ENCODE data around the gene DPP6.
"Not testable (repeated sequence)": the region's sequence is repeated elsewhere in the genome, so short reads cannot be mapped to it uniquely, and the experiment has no call there.

- not testable (repeated sequence) for TF ChIP-seq MAFK (IDR thresholded peaks at IDR 0.05; ENCODE audit: low read depth, low read length); FOSL1 (IDR thresholded peaks at IDR 0.05; ENCODE audit: insufficient read depth, low read depth, low read length); EGR1 (IDR thresholded peaks at IDR 0.05; ENCODE audit: borderline replicate concordance, low read depth, low read length); JUND (IDR thresholded peaks at IDR 0.05; ENCODE audit: low read length); EZH2 (IDR thresholded peaks at IDR 0.05; ENCODE audit: low read depth, low read length, severe bottlenecking); CTCF (IDR thresholded peaks at IDR 0.05; ENCODE audit: control extremely low read depth in 1 of 3, insufficient read depth in 1 of 3, low read depth in 1 of 3, low read length in 3 of 3); YY1 (IDR thresholded peaks at IDR 0.05; ENCODE audit: low read depth, low read length); EP300 (IDR thresholded peaks at IDR 0.05; ENCODE audit: borderline replicate concordance in 1 of 2, low read depth in 2 of 2, low read length in 2 of 2); ATF3 (IDR thresholded peaks at IDR 0.05; ENCODE audit: insufficient read depth, low read depth, low read length); RBBP5 (IDR thresholded peaks at IDR 0.05; ENCODE audit: borderline replicate concordance, low read depth, low read length); USF2 (IDR thresholded peaks at IDR 0.05; ENCODE audit: low read length); CREB1 (IDR thresholded peaks at IDR 0.05)
- TF ChIP-seq, protein P1, sequence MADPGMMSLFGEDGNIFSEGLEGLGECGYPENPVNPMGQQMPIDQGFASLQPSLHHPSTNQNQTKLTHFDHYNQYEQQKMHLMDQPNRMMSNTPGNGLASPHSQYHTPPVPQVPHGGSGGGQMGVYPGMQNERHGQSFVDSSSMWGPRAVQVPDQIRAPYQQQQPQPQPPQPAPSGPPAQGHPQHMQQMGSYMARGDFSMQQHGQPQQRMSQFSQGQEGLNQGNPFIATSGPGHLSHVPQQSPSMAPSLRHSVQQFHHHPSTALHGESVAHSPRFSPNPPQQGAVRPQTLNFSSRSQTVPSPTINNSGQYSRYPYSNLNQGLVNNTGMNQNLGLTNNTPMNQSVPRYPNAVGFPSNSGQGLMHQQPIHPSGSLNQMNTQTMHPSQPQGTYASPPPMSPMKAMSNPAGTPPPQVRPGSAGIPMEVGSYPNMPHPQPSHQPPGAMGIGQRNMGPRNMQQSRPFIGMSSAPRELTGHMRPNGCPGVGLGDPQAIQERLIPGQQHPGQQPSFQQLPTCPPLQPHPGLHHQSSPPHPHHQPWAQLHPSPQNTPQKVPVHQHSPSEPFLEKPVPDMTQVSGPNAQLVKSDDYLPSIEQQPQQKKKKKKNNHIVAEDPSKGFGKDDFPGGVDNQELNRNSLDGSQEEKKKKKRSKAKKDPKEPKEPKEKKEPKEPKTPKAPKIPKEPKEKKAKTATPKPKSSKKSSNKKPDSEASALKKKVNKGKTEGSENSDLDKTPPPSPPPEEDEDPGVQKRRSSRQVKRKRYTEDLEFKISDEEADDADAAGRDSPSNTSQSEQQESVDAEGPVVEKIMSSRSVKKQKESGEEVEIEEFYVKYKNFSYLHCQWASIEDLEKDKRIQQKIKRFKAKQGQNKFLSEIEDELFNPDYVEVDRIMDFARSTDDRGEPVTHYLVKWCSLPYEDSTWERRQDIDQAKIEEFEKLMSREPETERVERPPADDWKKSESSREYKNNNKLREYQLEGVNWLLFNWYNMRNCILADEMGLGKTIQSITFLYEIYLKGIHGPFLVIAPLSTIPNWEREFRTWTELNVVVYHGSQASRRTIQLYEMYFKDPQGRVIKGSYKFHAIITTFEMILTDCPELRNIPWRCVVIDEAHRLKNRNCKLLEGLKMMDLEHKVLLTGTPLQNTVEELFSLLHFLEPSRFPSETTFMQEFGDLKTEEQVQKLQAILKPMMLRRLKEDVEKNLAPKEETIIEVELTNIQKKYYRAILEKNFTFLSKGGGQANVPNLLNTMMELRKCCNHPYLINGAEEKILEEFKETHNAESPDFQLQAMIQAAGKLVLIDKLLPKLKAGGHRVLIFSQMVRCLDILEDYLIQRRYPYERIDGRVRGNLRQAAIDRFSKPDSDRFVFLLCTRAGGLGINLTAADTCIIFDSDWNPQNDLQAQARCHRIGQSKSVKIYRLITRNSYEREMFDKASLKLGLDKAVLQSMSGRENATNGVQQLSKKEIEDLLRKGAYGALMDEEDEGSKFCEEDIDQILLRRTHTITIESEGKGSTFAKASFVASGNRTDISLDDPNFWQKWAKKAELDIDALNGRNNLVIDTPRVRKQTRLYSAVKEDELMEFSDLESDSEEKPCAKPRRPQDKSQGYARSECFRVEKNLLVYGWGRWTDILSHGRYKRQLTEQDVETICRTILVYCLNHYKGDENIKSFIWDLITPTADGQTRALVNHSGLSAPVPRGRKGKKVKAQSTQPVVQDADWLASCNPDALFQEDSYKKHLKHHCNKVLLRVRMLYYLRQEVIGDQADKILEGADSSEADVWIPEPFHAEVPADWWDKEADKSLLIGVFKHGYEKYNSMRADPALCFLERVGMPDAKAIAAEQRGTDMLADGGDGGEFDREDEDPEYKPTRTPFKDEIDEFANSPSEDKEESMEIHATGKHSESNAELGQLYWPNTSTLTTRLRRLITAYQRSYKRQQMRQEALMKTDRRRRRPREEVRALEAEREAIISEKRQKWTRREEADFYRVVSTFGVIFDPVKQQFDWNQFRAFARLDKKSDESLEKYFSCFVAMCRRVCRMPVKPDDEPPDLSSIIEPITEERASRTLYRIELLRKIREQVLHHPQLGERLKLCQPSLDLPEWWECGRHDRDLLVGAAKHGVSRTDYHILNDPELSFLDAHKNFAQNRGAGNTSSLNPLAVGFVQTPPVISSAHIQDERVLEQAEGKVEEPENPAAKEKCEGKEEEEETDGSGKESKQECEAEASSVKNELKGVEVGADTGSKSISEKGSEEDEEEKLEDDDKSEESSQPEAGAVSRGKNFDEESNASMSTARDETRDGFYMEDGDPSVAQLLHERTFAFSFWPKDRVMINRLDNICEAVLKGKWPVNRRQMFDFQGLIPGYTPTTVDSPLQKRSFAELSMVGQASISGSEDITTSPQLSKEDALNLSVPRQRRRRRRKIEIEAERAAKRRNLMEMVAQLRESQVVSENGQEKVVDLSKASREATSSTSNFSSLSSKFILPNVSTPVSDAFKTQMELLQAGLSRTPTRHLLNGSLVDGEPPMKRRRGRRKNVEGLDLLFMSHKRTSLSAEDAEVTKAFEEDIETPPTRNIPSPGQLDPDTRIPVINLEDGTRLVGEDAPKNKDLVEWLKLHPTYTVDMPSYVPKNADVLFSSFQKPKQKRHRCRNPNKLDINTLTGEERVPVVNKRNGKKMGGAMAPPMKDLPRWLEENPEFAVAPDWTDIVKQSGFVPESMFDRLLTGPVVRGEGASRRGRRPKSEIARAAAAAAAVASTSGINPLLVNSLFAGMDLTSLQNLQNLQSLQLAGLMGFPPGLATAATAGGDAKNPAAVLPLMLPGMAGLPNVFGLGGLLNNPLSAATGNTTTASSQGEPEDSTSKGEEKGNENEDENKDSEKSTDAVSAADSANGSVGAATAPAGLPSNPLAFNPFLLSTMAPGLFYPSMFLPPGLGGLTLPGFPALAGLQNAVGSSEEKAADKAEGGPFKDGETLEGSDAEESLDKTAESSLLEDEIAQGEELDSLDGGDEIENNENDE (IDR thresholded peaks at IDR 0.05; ENCODE audit: insufficient replicate concordance, low read length) = not testable (repeated sequence)
Observed at GRCh38 chr7:154163642-154164041, 111.4 kb downstream of the DPP6 start.
